22Rv1 (cell line): ENCODE results near the gene HLCS.

Source experiments
- CTCF ChIP-seq: fragments of 450-650 bp; IDR thresholded peaks from 2 replicates; pipeline ENCODE4 v1.5.1; 2017; ENCODE audit warnings: mild to moderate bottlenecking
- ZFX ChIP-seq: fragments of 450-650 bp; IDR thresholded peaks from 2 replicates; pipeline ENCODE4 v1.6.1; 2017; ENCODE audit warnings: antibody characterized with exemption, borderline replicate concordance

- TF ChIP-seq CTCF, result no peak
- TF ChIP-seq ZFX, result no peak
These were observed 49.8 kb downstream of the HLCS start for GRCh38 chr21:36916718-36917117.
